NB4 (cell line): ENCODE results near the gene LRRC34.

Experiments
- DNase-seq: peaks from one replicate; pipeline ENCODE4 v3.0.0; 2010; ENCODE audit warnings: low read depth
- H3K4me3 ChIP-seq: one replicate; pipeline ENCODE4 v1.5.1; 2011; ENCODE audit warnings: mild to moderate bottlenecking, low read depth, low read length, moderate library complexity
- MAX ChIP-seq: IDR thresholded peaks from 2 replicates; pipeline ENCODE4 v1.6.1; 2011; ENCODE audit warnings: low read depth, low read length
- MYC ChIP-seq: IDR thresholded peaks from 2 replicates; pipeline ENCODE4 v1.6.1; 2011; ENCODE audit warnings: low read depth, low read length
- POLR2A ChIP-seq: IDR thresholded peaks from 2 replicates; pipeline ENCODE4 v1.6.1; 2011; ENCODE audit warnings: mild to moderate bottlenecking; ENCODE audit not compliant: insufficient read length; ENCODE audit errors: extremely low read depth
- TF ChIP-seq, protein P1 (sequence below): IDR thresholded peaks from one replicate; pipeline ENCODE4 v1.5.1; 2012; ENCODE audit warnings: low read depth, low read length

The LRRC34 gene

DNA sequence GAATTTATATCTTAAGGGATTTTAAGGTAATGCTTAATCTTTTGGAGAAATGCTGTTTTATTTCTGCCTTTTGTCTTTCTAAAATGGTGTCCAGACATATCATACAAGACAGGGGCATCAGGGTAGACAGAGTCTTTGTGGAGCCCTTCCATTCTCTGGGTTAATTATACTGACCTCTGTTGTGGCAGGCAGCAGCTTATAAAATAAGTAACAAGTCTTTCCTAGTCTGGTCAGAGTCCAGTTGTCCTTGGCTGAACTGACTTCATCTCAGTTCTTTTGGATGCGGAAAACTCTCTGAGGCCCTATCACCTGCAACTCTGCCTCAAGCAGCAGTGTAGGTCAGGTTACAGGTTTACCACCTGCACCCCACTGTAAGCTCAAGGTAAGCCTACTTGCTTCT, 20.3 kb downstream of the LRRC34 start:
- no peak overlapping the region for H3K4me3 ChIP-seq
- no peak for TF ChIP-seq POLR2A
- TF ChIP-seq, protein P1, sequence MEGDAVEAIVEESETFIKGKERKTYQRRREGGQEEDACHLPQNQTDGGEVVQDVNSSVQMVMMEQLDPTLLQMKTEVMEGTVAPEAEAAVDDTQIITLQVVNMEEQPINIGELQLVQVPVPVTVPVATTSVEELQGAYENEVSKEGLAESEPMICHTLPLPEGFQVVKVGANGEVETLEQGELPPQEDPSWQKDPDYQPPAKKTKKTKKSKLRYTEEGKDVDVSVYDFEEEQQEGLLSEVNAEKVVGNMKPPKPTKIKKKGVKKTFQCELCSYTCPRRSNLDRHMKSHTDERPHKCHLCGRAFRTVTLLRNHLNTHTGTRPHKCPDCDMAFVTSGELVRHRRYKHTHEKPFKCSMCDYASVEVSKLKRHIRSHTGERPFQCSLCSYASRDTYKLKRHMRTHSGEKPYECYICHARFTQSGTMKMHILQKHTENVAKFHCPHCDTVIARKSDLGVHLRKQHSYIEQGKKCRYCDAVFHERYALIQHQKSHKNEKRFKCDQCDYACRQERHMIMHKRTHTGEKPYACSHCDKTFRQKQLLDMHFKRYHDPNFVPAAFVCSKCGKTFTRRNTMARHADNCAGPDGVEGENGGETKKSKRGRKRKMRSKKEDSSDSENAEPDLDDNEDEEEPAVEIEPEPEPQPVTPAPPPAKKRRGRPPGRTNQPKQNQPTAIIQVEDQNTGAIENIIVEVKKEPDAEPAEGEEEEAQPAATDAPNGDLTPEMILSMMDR, result no peak
- no peak for TF ChIP-seq MYC
- no peak for TF ChIP-seq MAX
- no peak for DNase-seq

DNA sequence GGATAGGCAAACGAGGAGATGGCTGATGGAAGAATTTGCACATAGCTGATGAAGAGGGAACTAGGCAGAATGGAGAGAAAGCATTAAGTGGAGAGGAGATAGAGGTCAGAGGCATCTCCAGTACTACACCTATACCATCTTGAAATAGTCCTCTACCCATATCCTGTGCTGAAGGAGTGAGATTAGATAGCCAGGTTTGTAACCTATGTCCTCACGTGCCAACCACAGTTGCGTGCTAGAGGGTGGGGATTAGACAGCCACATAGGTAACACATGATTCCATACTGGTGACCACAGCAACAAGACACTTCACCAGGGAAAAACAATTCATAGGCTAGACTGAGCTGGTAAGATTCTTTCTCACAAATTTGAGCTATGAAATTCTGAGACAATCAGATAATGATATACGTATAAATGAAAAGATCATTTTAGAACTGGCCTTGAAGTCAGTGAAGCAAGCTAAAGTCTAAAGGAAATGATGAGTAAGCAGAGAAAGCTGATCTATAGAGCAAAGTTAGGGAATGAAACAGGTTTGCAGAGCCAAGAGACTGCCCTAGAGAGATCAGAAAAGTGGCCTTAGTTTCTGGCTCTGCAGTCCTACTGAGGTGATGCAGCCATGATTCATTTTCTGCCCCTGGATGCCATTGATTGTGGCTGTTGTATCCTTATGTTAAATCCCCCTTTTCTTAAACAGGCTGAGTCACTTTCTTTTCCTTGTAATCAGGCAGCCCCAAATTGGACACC, 21.8 kb downstream of the LRRC34 start:
- no peak for DNase-seq
- TF ChIP-seq MYC (no peak), MAX (no peak), POLR2A (no peak)
- TF ChIP-seq, protein P1, result no peak
- H3K4me3 ChIP-seq, result no peak overlapping the region

- TF ChIP-seq POLR2A (no peak), MYC (no peak), MAX (no peak)
- TF ChIP-seq, protein P1, result no peak
- no peak overlapping the region for H3K4me3 ChIP-seq
- no peak for DNase-seq
Measured at GRCh38 chr3:169790219-169790618, 22.5 kb downstream of the LRRC34 start.

DNA sequence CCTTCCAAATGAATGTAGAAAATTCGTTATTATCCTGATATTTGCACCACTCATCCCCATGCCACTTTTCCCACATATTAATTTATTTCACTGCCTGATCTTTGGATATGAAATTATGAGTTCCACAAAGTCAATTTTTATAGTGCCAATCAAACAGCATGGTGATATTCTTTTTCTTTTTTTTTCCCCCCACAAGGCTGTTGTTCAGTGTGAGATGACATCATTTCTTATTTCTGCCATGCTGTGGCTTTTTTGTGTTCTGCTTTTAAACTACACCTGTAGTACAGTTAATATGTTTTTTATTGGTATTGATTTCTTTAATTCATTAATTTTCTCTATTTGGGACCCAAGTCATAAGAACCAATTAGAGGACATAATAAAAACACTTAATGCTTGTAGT, 24.9 kb downstream of the LRRC34 start:
- TF ChIP-seq, protein P1, result no peak
- TF ChIP-seq POLR2A (no peak), MYC (no peak), MAX (no peak)
- DNase-seq, result no peak
- H3K4me3 ChIP-seq, result no peak overlapping the region

DNA sequence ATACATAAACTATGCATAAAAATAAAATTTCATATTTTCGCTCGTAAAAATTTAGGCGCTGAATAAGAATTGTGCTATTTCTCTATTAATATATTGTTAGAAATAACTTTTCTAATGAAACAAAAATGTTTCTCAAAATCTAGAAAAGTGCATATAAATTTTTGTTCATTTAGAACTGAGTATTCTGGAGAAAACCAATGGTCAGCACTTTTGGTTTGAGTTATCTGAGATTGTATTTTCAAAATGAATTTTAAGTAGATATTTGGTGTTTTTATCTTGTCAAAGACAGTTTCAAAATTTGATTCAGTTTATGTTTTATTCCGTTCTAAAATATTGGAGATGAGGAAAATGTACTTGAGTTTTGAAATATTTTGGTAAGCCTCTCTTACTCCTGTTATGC, 25.6 kb downstream of the LRRC34 start:
- no peak for TF ChIP-seq POLR2A
- TF ChIP-seq MYC, result no peak
- no peak for TF ChIP-seq MAX
- TF ChIP-seq, protein P1, result no peak
- no peak overlapping the region for H3K4me3 ChIP-seq
- DNase-seq, result no peak
